Erythroblast (primary cell): ENCODE measurements around the gene RAB12.

Experiments used
- GATA1 ChIP-seq: IDR thresholded peaks from 2 replicates; pipeline ENCODE4 v1.6.1; 2011; ENCODE audit warnings: low read depth, mild to moderate bottlenecking, control low read depth, low read length, moderate library complexity
- POLR2A ChIP-seq: IDR thresholded peaks from 2 replicates; pipeline ENCODE4 v1.6.1; 2011; ENCODE audit warnings: mild to moderate bottlenecking, low read length

DNA sequence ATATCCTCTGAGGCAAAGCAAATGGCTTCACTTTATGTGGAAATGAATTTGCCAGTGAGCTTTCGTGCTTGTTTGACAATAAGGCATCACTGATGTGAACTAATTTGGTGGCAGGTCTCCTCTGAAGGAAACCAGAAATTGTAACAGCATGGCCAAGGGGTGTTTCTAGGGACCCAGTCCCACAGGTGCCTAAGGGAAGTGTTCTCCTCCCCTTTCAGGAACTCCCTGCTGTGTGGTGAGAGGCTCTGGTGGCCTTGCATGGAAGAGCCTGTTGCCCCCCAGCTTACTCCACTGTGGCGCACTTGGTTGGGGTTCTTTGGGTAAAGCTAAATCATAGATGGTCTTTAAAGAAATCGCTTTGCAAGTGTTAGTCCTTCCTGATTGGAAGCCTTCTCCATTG, 20.4 kb downstream of the RAB12 start:
- TF ChIP-seq POLR2A = no peak
- no peak for TF ChIP-seq GATA1
